Effector memory CD4-positive, alpha-beta T cell (primary cell): ENCODE data around the gene RAB11A.

Source experiments
- DNase-seq, 3 donors: peaks; one replicate each; pipeline ENCODE4 v3.0.0-alpha.2; 2020
- H3K27ac ChIP-seq: 2 replicates; pipeline ENCODE4 v1.7.0; 2013; ENCODE audit warnings: mild to moderate bottlenecking, low read length, moderate library complexity; ENCODE audit not compliant: insufficient read depth, poor library complexity, severe bottlenecking
- H3K27me3 ChIP-seq: replicated peaks from 2 replicates; pipeline ENCODE4 v1.7.0; 2013; ENCODE audit warnings: mild to moderate bottlenecking, low read length; ENCODE audit not compliant: insufficient read depth, control insufficient read depth, poor library complexity, severe bottlenecking
- H3K36me3 ChIP-seq: 2 replicates; pipeline ENCODE4 v1.7.0; 2013; ENCODE audit warnings: mild to moderate bottlenecking, low read length, moderate library complexity; ENCODE audit not compliant: control insufficient read depth, insufficient read depth
- H3K4me1 ChIP-seq: 2 replicates; pipeline ENCODE4 v1.7.0; 2013; ENCODE audit warnings: low read length, mild to moderate bottlenecking; ENCODE audit not compliant: control insufficient read depth, insufficient read depth, poor library complexity, severe bottlenecking
- H3K4me3 ChIP-seq: 2 replicates; pipeline ENCODE4 v1.7.0; 2013; ENCODE audit warnings: low read length, low read depth, mild to moderate bottlenecking; ENCODE audit not compliant: insufficient read depth, poor library complexity, severe bottlenecking
- H3K9me3 ChIP-seq: 2 replicates; pipeline ENCODE4 v1.7.0; 2013; ENCODE audit warnings: mild to moderate bottlenecking, low read length, moderate library complexity; ENCODE audit not compliant: control insufficient read depth

RAB11A gene

DNA sequence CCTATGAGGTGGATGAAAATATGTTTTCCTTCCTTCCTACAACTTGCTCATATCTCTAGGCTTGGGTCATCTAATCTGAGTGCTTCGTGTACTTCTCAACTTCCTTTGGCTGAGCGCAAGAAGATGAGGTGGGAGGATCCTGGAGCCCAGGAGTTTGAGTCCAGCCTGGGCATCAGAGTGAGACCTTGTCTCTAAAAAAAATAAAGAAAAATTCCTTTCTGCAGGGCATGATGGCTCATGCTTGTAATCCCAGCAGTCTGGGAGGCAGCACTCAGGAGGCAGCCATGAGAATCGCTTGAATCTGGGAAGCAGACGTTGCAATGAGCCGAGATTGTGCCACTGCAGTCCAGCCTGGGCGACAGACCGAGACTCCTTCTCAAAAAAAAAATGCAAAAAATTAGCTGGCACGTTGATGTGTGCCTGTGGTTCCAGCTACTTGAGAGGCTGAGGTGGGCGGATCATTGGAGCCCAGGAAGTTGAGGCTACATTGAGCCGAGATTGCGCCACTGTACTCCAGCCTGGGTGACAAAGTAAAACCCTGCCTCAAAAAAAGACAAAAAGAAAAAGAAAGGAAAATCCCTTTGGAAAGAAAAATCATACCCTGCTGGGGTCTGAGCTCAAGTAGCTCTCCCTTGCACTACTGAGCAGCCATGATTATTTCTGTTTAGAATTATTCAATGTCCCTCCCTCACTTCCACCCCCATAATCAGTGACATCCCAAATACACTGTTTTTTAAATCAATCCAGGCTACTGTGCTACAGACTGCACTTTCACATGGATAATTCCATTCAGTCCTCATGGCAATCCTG is 28.0 kb upstream of the RAB11A start:
- H3K4me1 ChIP-seq = no peaks in the 10 kb centered on the region
- no peak overlapping the region for H3K4me3 ChIP-seq

GRCh38 chr15:65845826-65846519 is 23.3 kb upstream of the RAB11A start:
- Histone ChIP-seq H3K4me3 (no peak overlapping the region), H3K27me3 (no peaks in the 10 kb centered on the region), H3K4me1 (no peaks in the 10 kb centered on the region), H3K36me3 (no peaks in the 10 kb centered on the region), H3K27ac (no peak overlapping the region), H3K9me3 (no peaks in the 10 kb centered on the region)
- DNase-seq = no peak

More for the DNA sequence above, 28.0 kb upstream of the RAB11A start:
- Histone ChIP-seq H3K9me3 (no peaks in the 10 kb centered on the region), H3K27ac (no peak overlapping the region), H3K27me3 (no peaks in the 10 kb centered on the region), H3K36me3 (no peaks in the 10 kb centered on the region)
- DNase-seq = no peak

- Histone ChIP-seq H3K36me3 (no peaks in the 10 kb centered on the region), H3K27me3 (no peaks in the 10 kb centered on the region), H3K4me3 (no peak overlapping the region), H3K27ac (no peak overlapping the region), H3K9me3 (no peaks in the 10 kb centered on the region), H3K4me1 (no peaks in the 10 kb centered on the region)
- no peak for DNase-seq
These were observed 21.3 kb upstream of the RAB11A start for GRCh38 chr15:65847989-65848388.

DNA sequence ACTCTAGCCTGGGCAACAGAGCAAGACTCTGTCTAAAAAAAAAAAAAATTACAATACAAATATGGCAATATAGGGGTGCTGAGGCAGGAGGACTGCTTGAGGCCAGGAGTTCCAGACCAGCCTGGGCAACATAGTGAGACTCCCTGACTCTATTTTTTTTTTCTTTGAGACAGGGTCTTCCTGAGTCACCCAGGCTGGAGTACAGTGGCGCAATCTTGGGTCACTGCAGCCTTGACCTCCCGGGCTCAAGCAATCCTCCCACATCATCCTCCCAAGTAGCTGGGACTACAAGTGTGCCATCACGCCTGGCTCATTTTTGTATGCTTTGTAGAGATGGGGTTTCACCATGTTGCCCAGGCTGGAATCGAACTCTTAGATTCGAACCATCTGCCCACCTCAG is 17.3 kb upstream of the RAB11A start:
- H3K36me3 ChIP-seq = no peaks in the 10 kb centered on the region
- no peak for DNase-seq
- no peaks in the 10 kb centered on the region for H3K27me3 ChIP-seq
- H3K9me3 ChIP-seq = no peaks in the 10 kb centered on the region
- no peak overlapping the region for H3K4me3 ChIP-seq
- no peaks in the 10 kb centered on the region for H3K4me1 ChIP-seq
- H3K27ac ChIP-seq = no peak overlapping the region

- H3K27me3 ChIP-seq = no peaks in the 10 kb centered on the region
- H3K27ac ChIP-seq = no peak overlapping the region
- DNase-seq = peak; percentile 54 to 78 (median 60)
These were observed 12.4 kb upstream of the RAB11A start for GRCh38 chr15:65856821-65857455.

DNA sequence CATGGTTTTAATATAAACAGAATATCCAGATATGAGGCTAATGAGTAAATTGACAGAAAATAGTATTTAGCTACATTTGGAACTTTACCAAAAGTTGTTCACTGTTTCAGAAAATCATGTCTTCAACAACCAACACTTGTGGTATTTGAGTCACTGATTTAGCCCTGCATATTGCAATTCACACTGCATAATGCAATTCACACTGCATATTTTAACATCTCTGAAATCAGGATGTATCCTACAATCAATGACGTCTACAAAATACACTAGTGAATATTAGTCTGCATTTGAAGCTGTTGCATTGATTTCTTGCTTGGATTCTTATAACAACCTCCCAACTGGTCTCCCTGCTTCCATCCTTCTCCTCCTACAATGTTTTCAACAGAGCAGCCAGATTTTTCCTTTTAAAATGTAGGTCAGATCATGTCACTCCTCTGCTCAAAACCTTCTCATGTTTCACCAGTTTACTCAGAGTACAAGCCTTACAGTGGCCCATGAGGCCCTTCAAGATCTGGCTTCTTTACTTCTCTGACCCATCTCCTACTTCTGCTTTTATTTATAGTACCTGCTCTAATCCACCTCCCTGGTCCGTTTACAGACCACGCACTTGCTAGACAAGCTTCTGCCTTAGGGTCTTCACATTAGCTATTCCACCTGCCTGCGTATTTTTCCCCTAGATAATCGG is 11.4 kb upstream of the RAB11A start:
- Histone ChIP-seq H3K27me3 (no peaks in the 10 kb centered on the region), H3K4me1 (no peaks in the 10 kb centered on the region), H3K4me3 (no peak overlapping the region), H3K27ac (no peak overlapping the region), H3K9me3 (no peaks in the 10 kb centered on the region), H3K36me3 (no peaks in the 10 kb centered on the region)
- DNase-seq = no peak

More at GRCh38 chr15:65856821-65857455, 12.4 kb upstream of the RAB11A start:
- Histone ChIP-seq H3K36me3 (no peaks in the 10 kb centered on the region), H3K9me3 (no peaks in the 10 kb centered on the region), H3K4me3 (no peak overlapping the region), H3K4me1 (no peaks in the 10 kb centered on the region)

DNA sequence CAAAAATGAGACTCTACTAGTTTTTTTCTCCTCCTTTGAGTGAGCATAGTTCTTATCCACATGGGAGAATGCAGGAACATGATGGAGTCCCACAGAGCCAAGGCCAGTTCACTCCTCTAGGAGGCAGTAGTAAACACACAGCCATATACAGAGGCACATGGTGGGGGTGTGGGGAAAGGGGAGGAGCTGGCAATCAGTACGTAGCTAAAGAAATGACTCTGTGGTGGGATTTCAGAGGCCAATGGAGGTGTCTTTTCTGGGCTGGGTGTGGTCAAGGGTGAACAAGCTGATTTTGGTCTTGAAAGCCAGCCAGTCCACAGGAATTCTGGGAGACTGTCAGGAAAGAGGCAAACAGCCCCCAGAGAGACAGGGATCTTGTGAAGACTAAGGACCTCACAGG is 6.6 kb upstream of the RAB11A start:
- H3K4me1 ChIP-seq = no peaks in the 10 kb centered on the region
- H3K36me3 ChIP-seq = no peaks in the 10 kb centered on the region
- DNase-seq = peak in 2 of 3 donors; percentile 21 to 30
- no peaks in the 10 kb centered on the region for H3K27me3 ChIP-seq
- no peak overlapping the region for H3K4me3 ChIP-seq
- no peaks in the 10 kb centered on the region for H3K9me3 ChIP-seq
- no peak overlapping the region for H3K27ac ChIP-seq

GRCh38 chr15:65863106-65863505 is 6.2 kb upstream of the RAB11A start:
- no peak overlapping the region for H3K27ac ChIP-seq
- H3K9me3 ChIP-seq = no peaks in the 10 kb centered on the region
- no peaks in the 10 kb centered on the region for H3K4me1 ChIP-seq
- no peak overlapping the region for H3K4me3 ChIP-seq
- no peaks in the 10 kb centered on the region for H3K36me3 ChIP-seq
- DNase-seq = no peak
- no peaks in the 10 kb centered on the region for H3K27me3 ChIP-seq

DNA sequence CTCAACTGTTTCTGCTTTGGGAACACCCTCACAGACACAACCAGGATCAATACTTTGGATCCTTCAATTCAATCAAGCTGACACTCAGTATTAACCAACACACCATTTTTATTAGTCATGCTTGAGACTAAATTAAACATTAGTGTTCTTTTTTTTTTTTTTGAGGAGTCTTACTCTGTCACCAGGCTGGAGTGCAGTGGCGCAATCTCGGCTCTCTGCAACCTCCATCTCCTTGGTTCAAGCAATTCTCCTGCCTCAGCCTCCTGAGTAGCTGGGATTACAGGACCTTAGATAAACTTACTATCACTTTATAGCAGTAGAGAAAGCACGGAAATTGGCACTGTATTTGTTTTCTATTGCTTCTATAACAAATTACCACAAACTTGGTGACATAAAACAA is 2.0 kb upstream of the RAB11A start:
- Histone ChIP-seq H3K9me3 (no peaks in the 10 kb centered on the region), H3K4me3 (no peak overlapping the region)

More for the DNA sequence above, 2.0 kb upstream of the RAB11A start:
- no peaks in the 10 kb centered on the region for H3K36me3 ChIP-seq
- DNase-seq = no peak
- H3K4me1 ChIP-seq = no peaks in the 10 kb centered on the region
- H3K27me3 ChIP-seq = no peaks in the 10 kb centered on the region
- H3K27ac ChIP-seq = no peak overlapping the region
